ENCODE measurements around the gene BLOC1S4. TPM values are rescaled to one million over a fixed set of nuclear protein-coding genes. Genes with fewer than 3 reads are reported as not detected.

The BLOC1S4 gene
- total RNA-seq, 1 experiment from 2014 or later: 15.7 TPM

DNA sequence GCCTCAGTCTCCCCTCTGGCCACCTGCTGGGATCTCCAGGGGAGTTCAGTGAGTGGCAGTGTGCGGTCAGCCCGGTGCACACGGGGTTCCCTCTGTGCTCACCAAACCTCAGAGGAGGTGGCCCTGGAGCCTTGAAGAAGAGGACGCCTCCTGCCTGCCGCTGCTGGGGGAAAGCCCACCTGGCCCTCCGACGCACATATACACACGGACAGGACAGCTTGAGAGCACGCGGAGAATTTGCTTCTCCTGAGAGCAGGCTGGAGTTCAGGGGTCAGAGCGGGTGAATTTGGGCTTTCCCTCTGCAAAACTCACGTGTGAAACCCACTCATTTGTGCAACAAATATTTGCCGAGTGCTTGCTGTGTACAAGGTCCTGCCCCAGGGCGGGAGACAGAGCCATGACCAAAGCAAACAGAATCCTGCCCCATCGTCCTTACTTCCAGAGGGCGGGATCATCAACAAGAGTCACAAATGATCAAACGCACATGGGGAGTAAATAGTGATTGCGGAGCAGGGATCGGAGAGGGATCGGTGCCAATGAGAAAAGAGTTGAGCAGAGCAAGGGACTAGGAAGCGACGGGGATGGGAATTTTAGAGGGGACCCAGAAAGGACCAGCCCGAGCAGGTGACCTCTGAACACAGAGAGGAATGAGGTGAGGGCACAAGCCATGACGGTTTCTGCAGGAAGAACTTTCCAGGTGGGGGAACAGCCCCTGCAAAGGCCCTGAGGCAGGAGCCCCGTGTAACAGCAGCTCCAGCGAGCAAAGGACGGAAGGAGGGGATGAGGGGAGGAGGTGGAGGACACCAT, 17.6 kb downstream of the BLOC1S4 start:
- H3K9me3 ChIP-seq (ENCODE audit: control insufficient read depth in 1 of 2, insufficient read depth in 1 of 2, low read depth in 1 of 2, low read length in 2 of 2): no peaks in the 10 kb centered on the region
- intact Hi-C loops (cut with micrococcal nuclease): no loop called here
- H4K20me1 ChIP-seq (ENCODE audit: insufficient read depth): no peaks in the 10 kb centered on the region
- H3K27ac ChIP-seq (ENCODE audit: low read depth, low read length): no peak overlapping the region; the same call in 1 of the 2 replicates
- H3K9ac ChIP-seq (ENCODE audit: low read length): no peak overlapping the region
- RAD21 ChIA-PET (ENCODE audit: low non-redundant PET in 1 of 2, low total read pairs in 2 of 2, uncharacterized antibody in 2 of 2, unreplicated experiment in 2 of 2): no interaction called here
- POLR2A ChIA-PET: no interaction called here
- ATAC-seq (no peak), DNase-seq (ENCODE audit: low read depth, low spot score) (no peak)
- no peaks in the 10 kb centered on the region for H3K9me2 ChIP-seq (ENCODE audit: insufficient read depth)
- CTCF ChIA-PET: interaction anchor here (1.4 to 1.5 kb wide), 2 partner anchors 13 to 15 kb away, joined by 4 to 5 read pairs; no protein-coding TSS in a partner anchor
- no TSS peak for BruUV-seq (replicated peaks)
- no peaks in the 10 kb centered on the region for H3K27me3 ChIP-seq (ENCODE audit: insufficient read depth, low read length)
- H3K4me3 ChIP-seq (replicated peaks in 1 of 2; ENCODE audit: low read depth in 1 of 2, low read length in 2 of 2): no peak overlapping the region
- TF ChIP-seq CEBPB (IDR thresholded peaks at IDR 0.05; ENCODE audit: low read depth) (no peak), JUND (IDR thresholded peaks at IDR 0.05) (no peak), FOSL1 (IDR thresholded peaks at IDR 0.05; ENCODE audit: low read depth) (no peak), CBX3 (IDR thresholded peaks at IDR 0.05; ENCODE audit: low read depth) (no peak), YY1 (IDR thresholded peaks at IDR 0.05; ENCODE audit: extremely low read depth, insufficient replicate concordance, low read depth, low read length) (no peak)
- TF ChIP-seq, protein P1, sequence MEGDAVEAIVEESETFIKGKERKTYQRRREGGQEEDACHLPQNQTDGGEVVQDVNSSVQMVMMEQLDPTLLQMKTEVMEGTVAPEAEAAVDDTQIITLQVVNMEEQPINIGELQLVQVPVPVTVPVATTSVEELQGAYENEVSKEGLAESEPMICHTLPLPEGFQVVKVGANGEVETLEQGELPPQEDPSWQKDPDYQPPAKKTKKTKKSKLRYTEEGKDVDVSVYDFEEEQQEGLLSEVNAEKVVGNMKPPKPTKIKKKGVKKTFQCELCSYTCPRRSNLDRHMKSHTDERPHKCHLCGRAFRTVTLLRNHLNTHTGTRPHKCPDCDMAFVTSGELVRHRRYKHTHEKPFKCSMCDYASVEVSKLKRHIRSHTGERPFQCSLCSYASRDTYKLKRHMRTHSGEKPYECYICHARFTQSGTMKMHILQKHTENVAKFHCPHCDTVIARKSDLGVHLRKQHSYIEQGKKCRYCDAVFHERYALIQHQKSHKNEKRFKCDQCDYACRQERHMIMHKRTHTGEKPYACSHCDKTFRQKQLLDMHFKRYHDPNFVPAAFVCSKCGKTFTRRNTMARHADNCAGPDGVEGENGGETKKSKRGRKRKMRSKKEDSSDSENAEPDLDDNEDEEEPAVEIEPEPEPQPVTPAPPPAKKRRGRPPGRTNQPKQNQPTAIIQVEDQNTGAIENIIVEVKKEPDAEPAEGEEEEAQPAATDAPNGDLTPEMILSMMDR (IDR thresholded peaks at IDR 0.05 in 2 of 3, conservative IDR thresholded peaks at IDR 0.05 in 1 of 3; ENCODE audit: borderline replicate concordance in 1 of 3, insufficient read depth in 1 of 3, low read depth in 2 of 3, low read length in 2 of 3): no peak
- TF ChIP-seq, protein P2, sequence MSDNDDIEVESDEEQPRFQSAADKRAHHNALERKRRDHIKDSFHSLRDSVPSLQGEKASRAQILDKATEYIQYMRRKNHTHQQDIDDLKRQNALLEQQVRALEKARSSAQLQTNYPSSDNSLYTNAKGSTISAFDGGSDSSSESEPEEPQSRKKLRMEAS (IDR thresholded peaks at IDR 0.05): no peak
- TF ChIP-seq, protein P3, sequence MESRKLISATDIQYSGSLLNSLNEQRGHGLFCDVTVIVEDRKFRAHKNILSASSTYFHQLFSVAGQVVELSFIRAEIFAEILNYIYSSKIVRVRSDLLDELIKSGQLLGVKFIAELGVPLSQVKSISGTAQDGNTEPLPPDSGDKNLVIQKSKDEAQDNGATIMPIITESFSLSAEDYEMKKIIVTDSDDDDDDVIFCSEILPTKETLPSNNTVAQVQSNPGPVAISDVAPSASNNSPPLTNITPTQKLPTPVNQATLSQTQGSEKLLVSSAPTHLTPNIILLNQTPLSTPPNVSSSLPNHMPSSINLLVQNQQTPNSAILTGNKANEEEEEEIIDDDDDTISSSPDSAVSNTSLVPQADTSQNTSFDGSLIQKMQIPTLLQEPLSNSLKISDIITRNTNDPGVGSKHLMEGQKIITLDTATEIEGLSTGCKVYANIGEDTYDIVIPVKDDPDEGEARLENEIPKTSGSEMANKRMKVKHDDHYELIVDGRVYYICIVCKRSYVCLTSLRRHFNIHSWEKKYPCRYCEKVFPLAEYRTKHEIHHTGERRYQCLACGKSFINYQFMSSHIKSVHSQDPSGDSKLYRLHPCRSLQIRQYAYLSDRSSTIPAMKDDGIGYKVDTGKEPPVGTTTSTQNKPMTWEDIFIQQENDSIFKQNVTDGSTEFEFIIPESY (IDR thresholded peaks at IDR 0.05; ENCODE audit: extremely low read depth, insufficient replicate concordance, low read length): no peak
- peaks cover 12 to 32% of the 10 kb centered on the region in 2 experiments for H3K4me1 ChIP-seq (ENCODE audit: control insufficient read depth in 1 of 2, insufficient read depth in 2 of 2, low read length in 2 of 2)
- H3K4me2 ChIP-seq (ENCODE audit: low read length): peak overlapping the region; percentile 68; the same call in 1 of the 2 replicates
- no peak overlapping the region for H2AFZ ChIP-seq (ENCODE audit: low read depth, low read length, poor library complexity, severe bottlenecking)
- H3K79me2 ChIP-seq (ENCODE audit: insufficient read depth, low read length): no peaks in the 10 kb centered on the region
- H3K36me3 ChIP-seq (ENCODE audit: control insufficient read depth in 1 of 2, insufficient read depth in 2 of 2, low read length in 2 of 2): no peaks in the 10 kb centered on the region
